Fibroblast of mammary gland (primary cell): Measurements from ENCODE around the gene SEMA3B.
"Not testable (repeated sequence)": the region's sequence is repeated elsewhere in the genome, so short reads cannot be mapped to it uniquely, and the experiment has no call there.

Experiments
- DNase-seq: peaks from one replicate; pipeline ENCODE4 v3.0.0-alpha.2; 2010; ENCODE audit warnings: low read depth
- H3K4me3 ChIP-seq: 2 replicates; pipeline ENCODE4 v1.5.1; 2011; ENCODE audit warnings: low read depth, mild to moderate bottlenecking, low read length, moderate library complexity; ENCODE audit not compliant: control insufficient read depth
- CTCF ChIP-seq: conservative IDR thresholded peaks from 2 replicates; pipeline ENCODE4 v1.5.1; 2011; ENCODE audit warnings: low read depth, low read length, inconsistent platforms; ENCODE audit not compliant: control insufficient read depth, insufficient read depth

Gene SEMA3B

DNA sequence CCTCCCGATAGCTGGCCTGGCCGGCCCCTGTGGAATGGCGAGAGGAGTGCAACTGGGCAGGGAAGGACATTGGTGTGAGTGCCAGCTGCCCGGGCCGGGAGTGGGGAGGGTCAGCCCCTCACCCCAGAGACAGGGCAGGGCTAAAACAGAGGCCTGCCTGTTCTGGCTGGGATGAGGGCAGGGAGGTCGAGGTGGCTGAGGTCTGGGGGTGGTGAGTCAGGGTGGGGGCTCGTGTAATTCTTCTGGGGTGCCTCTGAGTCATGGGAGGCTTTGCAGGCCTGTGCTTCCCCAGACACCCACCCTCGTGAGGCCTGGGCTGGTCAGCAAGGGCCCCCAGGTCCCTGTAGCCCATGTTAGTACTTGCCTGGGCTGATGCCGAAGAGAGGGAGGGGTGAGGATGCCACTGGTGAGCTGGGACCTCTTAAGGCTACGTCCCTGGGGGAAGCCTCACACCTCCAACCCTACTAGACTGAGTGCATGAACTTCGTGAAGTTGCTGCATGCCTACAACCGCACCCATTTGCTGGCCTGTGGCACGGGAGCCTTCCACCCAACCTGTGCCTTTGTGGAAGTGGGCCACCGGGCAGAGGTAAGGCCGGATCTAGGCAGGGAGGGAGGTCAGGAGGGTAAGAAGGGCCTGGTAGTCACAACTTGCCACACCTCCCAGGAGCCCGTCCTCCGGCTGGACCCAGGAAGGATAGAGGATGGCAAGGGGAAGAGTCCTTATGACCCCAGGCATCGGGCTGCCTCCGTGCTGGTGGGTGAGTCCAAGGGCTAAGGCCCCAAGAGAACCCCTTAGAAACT, 1.7 kb downstream of the SEMA3B start:
- H3K4me3 ChIP-seq: no peak overlapping the region
- TF ChIP-seq CTCF: no peak
- DNase-seq: no peak

DNA sequence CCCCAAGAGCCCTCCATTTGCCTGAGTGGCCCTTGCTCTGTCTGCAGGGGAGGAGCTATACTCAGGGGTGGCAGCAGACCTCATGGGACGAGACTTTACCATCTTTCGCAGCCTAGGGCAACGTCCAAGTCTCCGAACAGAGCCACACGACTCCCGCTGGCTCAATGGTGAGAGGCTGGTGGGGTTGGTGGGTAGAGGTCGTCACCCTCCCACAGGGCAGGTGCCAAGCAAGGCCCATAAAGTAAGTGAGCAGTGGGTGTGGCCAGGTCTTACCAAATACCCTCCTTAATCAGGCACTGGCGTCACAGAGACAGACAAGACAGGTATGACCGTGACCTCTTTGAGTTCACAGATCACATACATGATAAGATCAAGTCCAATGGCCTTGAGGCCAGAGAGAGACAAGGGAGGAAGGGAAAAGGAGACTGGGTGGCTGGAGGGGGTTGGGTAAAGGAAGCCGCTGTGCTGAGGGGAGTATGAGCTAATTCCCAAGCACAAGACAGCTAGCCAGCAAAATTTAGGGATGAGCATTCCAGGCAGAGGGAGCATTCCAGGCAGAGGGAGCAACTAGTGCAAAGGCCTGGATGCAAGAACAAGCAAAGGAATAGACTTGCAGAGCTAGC, 2.5 kb downstream of the SEMA3B start:
- DNase-seq: no peak
- H3K4me3 ChIP-seq: no peak overlapping the region
- no peak for TF ChIP-seq CTCF

GRCh38 chr3:50272538-50272910, 3.6 kb downstream of the SEMA3B start:
- not testable (repeated sequence) for DNase-seq, H3K4me3 ChIP-seq

DNA sequence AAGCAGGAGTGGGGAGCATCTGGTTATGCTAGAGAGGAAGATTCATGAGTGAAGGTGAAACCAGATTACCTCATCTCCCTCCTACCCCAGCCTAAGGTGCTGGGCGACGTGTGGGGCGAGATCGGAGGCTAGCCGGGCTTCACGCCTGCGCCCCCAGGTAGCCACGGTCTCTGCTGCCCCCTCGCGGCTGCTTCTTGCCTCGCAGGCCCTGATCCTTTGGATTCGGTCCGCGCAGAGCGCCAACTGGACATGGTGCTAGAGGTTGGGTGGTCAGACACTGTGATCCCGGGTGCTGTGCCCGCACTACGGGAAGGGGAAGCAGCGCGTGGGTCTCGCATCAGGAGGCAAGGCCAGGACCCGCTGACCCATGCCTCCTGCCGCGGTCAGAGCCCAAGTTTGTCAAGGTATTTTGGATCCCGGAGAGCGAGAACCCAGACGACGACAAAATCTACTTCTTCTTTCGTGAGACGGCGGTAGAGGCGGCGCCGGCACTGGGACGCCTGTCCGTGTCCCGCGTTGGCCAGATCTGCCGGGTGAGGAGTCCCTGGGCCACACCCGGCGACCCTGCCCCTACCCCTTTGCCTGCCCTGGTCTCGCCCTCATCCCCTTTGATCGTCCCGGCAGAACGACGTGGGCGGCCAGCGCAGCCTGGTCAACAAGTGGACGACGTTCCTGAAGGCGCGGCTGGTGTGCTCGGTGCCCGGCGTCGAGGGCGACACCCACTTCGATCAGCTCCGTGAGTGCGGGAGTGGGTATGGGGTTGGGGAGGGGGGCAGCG, 4.2 kb downstream of the SEMA3B start:
- peak; percentile 60 for DNase-seq

GRCh38 chr3:50273689-50274065, 4.7 kb downstream of the SEMA3B start:
- no peak for DNase-seq
- TF ChIP-seq CTCF: no peak
- H3K4me3 ChIP-seq: no peak overlapping the region

More for the DNA sequence above, 4.2 kb downstream of the SEMA3B start:
- peak overlapping the region; percentile 22 for H3K4me3 ChIP-seq
- TF ChIP-seq CTCF: peak; percentile 88

- no peak overlapping the region for H3K4me3 ChIP-seq
- peak; percentile 52 for DNase-seq
Measured at GRCh38 chr3:50274371-50275104, 5.6 kb downstream of the SEMA3B start.

More at GRCh38 chr3:50274371-50275104, 5.6 kb downstream of the SEMA3B start:
- peak; percentile 54 for TF ChIP-seq CTCF
